ENCODE results near the gene RRBP1.

DNA sequence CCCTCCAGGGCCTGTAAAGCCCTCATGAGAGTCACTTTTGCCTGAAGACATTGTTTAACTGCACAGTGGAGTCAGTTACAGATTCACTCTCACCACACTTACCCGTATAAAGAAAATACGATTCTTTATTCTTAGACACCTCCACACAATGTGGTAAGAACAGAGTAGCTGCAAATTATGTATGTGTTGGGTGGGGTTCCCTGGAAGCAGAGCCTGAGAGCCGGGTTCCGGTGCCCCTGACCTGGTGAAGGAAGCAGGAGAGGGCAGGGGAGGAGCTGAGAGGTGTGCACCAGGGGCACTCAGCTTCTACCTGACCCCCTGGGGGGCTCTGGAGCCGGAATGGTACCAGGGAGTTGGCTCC is 29.2 kb upstream of the RRBP1 start:
- TF ChIP-seq, protein P1, sequence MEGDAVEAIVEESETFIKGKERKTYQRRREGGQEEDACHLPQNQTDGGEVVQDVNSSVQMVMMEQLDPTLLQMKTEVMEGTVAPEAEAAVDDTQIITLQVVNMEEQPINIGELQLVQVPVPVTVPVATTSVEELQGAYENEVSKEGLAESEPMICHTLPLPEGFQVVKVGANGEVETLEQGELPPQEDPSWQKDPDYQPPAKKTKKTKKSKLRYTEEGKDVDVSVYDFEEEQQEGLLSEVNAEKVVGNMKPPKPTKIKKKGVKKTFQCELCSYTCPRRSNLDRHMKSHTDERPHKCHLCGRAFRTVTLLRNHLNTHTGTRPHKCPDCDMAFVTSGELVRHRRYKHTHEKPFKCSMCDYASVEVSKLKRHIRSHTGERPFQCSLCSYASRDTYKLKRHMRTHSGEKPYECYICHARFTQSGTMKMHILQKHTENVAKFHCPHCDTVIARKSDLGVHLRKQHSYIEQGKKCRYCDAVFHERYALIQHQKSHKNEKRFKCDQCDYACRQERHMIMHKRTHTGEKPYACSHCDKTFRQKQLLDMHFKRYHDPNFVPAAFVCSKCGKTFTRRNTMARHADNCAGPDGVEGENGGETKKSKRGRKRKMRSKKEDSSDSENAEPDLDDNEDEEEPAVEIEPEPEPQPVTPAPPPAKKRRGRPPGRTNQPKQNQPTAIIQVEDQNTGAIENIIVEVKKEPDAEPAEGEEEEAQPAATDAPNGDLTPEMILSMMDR (IDR thresholded peaks at IDR 0.05; ENCODE audit: low read length): no peak
- no peak for TF ChIP-seq EZH2 (IDR thresholded peaks at IDR 0.05; ENCODE audit: borderline replicate concordance, low read length)

All from OCI-LY1 (cell line).